Measurements from ENCODE around the gene CKAP2L. TPM values are rescaled to one million over a fixed set of nuclear protein-coding genes. Genes with fewer than 3 reads are reported as not detected.

Gene CKAP2L
- total RNA-seq, 1 experiment from 2014 or later = 23.3 TPM

DNA sequence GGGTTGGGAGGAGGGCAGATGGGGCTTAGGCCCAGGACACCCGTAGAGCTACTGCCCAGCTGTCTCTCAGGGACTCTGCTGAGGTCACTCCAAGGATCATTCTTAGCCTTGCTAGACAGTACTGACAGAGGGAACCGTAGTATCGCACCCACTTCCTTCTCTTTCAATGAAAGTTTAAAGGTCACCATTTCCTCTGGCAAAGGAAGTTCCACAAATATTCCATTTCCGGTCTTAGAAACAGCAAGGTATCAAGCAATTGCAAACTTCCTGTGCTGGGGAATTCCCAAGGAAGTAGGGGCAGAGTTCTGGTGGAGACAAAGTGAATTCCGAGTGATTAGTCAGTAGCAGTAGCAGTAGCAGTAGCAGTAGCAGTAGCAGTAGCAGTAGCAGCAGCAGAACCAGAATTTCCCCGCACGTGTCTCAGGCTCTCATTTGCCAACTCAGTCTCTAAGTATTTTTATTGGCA, 47.5 kb upstream of the CKAP2L start:
- H3K27me3 Mint-ChIP-seq (ENCODE audit: low read depth) = no peaks in the 10 kb centered on the region

More for the DNA sequence above, 47.5 kb upstream of the CKAP2L start:
- Histone ChIP-seq H3K18ac (ENCODE audit: insufficient read length, low read depth, low read length) (no peak overlapping the region), H3T11ph (ENCODE audit: low read length) (no peak overlapping the region), H3K27me3 (ENCODE audit: insufficient read depth, low read length) (no peaks in the 10 kb centered on the region), H3K4me2 (ENCODE audit: insufficient read depth, insufficient read length, low read length) (no peak overlapping the region), H3K4ac (ENCODE audit: low read depth, low read length) (no peak overlapping the region), H2AFZ (ENCODE audit: low read length) (no peak overlapping the region), H3K9me3 (ENCODE audit: control insufficient read depth, low read depth, low read length) (no peaks in the 10 kb centered on the region), H3K56ac (ENCODE audit: insufficient read length, low read depth, low read length) (no peak overlapping the region), H3K27ac (ENCODE audit: insufficient read length, low read depth, low read length) (no peak overlapping the region), H4K20me1 (ENCODE audit: control insufficient read depth, insufficient read depth, insufficient read length) (no peaks in the 10 kb centered on the region), H3K79me1 (ENCODE audit: insufficient read depth, low read depth, low read length, poor library complexity, severe bottlenecking) (no peaks in the 10 kb centered on the region), H2BK5ac (ENCODE audit: insufficient read length, low read length) (no peak overlapping the region), H3K9ac (ENCODE audit: extremely low read depth, insufficient read length, low read length) (no peak overlapping the region), H2AK5ac (ENCODE audit: insufficient read length, low read length) (no peak overlapping the region), H2BK20ac (ENCODE audit: low read depth, low read length, poor library complexity, severe bottlenecking) (no peak overlapping the region), H3K23ac (ENCODE audit: insufficient read length, low read depth, low read length) (no peak overlapping the region), H2BK12ac (ENCODE audit: insufficient read length, low read depth, low read length) (no peak overlapping the region), H3K4me1 (ENCODE audit: insufficient read depth, low read length) (peaks cover 10% of the 10 kb centered on the region; the same call in 1 of the 2 replicates), H2BK15ac (ENCODE audit: low read depth, low read length) (no peak overlapping the region), H3K23me2 (ENCODE audit: insufficient read length, low read depth, low read length, poor library complexity, severe bottlenecking) (no peaks in the 10 kb centered on the region), H3K79me2 (ENCODE audit: insufficient read depth, low read length) (no peaks in the 10 kb centered on the region), H4K91ac (ENCODE audit: insufficient read length, low read depth, low read length) (no peak overlapping the region), H4K8ac (replicated peaks; ENCODE audit: insufficient read length, low read depth, low read length) (no peak overlapping the region), H3K14ac (ENCODE audit: insufficient read depth, low read length) (no peak overlapping the region), H4K5ac (ENCODE audit: insufficient read length, low read depth, low read length) (no peak overlapping the region), H2BK120ac (ENCODE audit: low read depth, low read length, poor library complexity, severe bottlenecking) (no peak overlapping the region)
- Mint-ChIP-seq H3K36me3 (ENCODE audit: insufficient read depth in 1 of 3, low read depth in 3 of 3) (peaks cover 0 to 8% (median 0%) of the 10 kb centered on the region in 3 experiments; a peak in 3 of 7 replicates), H3K4me1 (peaks cover 42% of the 10 kb centered on the region in 2 experiments), H3K4me3 (no peak overlapping the region), H3K27ac (no peak overlapping the region; a peak in 1 of 7 replicates), H3K9me3 (peaks cover 0 to 3% of the 10 kb centered on the region in 2 experiments; a peak in 1 of 5 replicates)
- WGBS (ENCODE audit: extremely low coverage, insufficient read length, low lambda C conversion rate) = no CpG with 5 or more reads among the region's 7 CpGs
- no peak for TF ChIP-seq CTCF (conservative IDR thresholded peaks at IDR 0.05)
- DNase-seq = no peak
